ENCODE measurements around the gene PEX19.

DNA sequence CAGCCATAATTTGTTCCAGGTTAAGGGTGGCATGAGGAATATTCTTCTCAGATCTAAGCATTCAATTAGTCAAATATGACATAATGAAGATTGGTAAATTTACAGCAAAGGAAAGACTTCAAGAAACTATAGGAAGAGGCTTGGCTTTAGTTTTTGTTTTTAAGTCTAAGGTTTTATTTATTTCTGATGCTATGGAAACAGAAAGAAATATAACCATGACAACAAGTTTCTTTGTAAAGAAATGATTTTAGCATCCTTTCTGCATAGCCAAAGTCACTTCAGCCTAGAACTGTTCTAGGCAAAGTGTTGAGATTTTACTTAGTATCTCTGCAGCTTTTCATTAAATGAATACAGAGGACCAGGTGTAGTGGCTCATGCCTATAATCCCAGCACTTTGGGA lies 52.0 kb downstream of the PEX19 start:
- TF ChIP-seq, protein P1, sequence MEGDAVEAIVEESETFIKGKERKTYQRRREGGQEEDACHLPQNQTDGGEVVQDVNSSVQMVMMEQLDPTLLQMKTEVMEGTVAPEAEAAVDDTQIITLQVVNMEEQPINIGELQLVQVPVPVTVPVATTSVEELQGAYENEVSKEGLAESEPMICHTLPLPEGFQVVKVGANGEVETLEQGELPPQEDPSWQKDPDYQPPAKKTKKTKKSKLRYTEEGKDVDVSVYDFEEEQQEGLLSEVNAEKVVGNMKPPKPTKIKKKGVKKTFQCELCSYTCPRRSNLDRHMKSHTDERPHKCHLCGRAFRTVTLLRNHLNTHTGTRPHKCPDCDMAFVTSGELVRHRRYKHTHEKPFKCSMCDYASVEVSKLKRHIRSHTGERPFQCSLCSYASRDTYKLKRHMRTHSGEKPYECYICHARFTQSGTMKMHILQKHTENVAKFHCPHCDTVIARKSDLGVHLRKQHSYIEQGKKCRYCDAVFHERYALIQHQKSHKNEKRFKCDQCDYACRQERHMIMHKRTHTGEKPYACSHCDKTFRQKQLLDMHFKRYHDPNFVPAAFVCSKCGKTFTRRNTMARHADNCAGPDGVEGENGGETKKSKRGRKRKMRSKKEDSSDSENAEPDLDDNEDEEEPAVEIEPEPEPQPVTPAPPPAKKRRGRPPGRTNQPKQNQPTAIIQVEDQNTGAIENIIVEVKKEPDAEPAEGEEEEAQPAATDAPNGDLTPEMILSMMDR (conservative IDR thresholded peaks at IDR 0.05 in 1 of 2, IDR thresholded peaks at IDR 0.05 in 1 of 2; ENCODE audit: low read depth in 1 of 2, low read length in 2 of 2) = no peak
- TF ChIP-seq EZH2 (IDR thresholded peaks at IDR 0.05; ENCODE audit: low read length, missing control alignments) = no peak
